OCI-LY7 (cell line): Measurements from ENCODE around the gene INPP5F. TPM values are rescaled to one million over a fixed set of nuclear protein-coding genes. Genes with fewer than 3 reads are reported as not detected.
"Not testable (repeated sequence)": the region's sequence is repeated elsewhere in the genome, so short reads cannot be mapped to it uniquely, and the experiment has no call there.

Experiments used
- BruUV-seq: library from RNA; stranded (reverse); fragments of 400-500 nt; replicated peaks from 2 replicates; lab custom pipeline; 2021; lab: Mats Ljungman, UMichigan
- CTCF ChIA-PET: fragments of 300-600 bp; sonication (Branson Sonifier 250); formaldehyde crosslinking; loops from one replicate; lab custom pipeline; 2022; ENCODE audit warnings: antibody characterized with exemption; ENCODE audit not compliant: unreplicated experiment; lab: Charles Lee
- POLR2A ChIA-PET: fragments of 300-600 bp; sonication (Branson Sonifier 250); formaldehyde crosslinking; loops from one replicate; lab custom pipeline; 2022; ENCODE audit warnings: antibody characterized with exemption; lab: Charles Lee
- DNase-seq: peaks from one replicate; pipeline ENCODE4 v3.0.0-alpha.2; 2015; ENCODE audit warnings: low spot score
- H2AFZ ChIP-seq: fragments of 200-600 bp; sonication (generic), shearing (Covaris generic); 2 replicates; pipeline ENCODE4 v1.6.1; 2014; ENCODE audit warnings: mild to moderate bottlenecking, antibody characterized with exemption, low read length, moderate library complexity
- H3K27ac ChIP-seq: fragments of 200-600 bp; sonication (generic); 2 replicates; pipeline ENCODE4 v1.5.1; 2014; ENCODE audit warnings: mixed run types, low read depth, mild to moderate bottlenecking, moderate library complexity, low read length, inconsistent platforms; ENCODE audit not compliant: poor library complexity, severe bottlenecking
- H3K36me3 ChIP-seq: fragments of 200-600 bp; sonication (generic); 2 replicates; pipeline ENCODE4 v1.6.1; 2014; ENCODE audit warnings: mild to moderate bottlenecking, antibody characterized with exemption, low read length, moderate library complexity, mixed read lengths; ENCODE audit not compliant: insufficient read depth
- H3K4me1 ChIP-seq: fragments of 200-600 bp; sonication (generic); 2 replicates; pipeline ENCODE4 v1.5.1; 2014; ENCODE audit warnings: mild to moderate bottlenecking, low read length; ENCODE audit not compliant: insufficient read depth, poor library complexity, severe bottlenecking
- H3K4me2 ChIP-seq: fragments of 200-600 bp; sonication (generic); 2 replicates; pipeline ENCODE4 v1.6.1; 2014; ENCODE audit warnings: mild to moderate bottlenecking, low read length
- H3K4me3 ChIP-seq: fragments of 200-600 bp; sonication (generic); 2 replicates; pipeline ENCODE4 v1.5.1; 2014; ENCODE audit warnings: mild to moderate bottlenecking, low read depth, low read length; ENCODE audit not compliant: poor library complexity, severe bottlenecking
- H3K79me2 ChIP-seq: fragments of 200-600 bp; sonication (generic); 2 replicates; pipeline ENCODE4 v1.6.1; 2016; ENCODE audit warnings: low read depth, mild to moderate bottlenecking, low read length, moderate library complexity, mixed read lengths; ENCODE audit not compliant: insufficient read depth
- H3K9me2 ChIP-seq: fragments of 200-600 bp; sonication (generic); 2 replicates; pipeline ENCODE4 v1.6.1; 2016; ENCODE audit warnings: mild to moderate bottlenecking, low read length, mixed read lengths; ENCODE audit not compliant: insufficient read depth
- H3K9me3 ChIP-seq: fragments of 200-600 bp; sonication (generic); 2 replicates; pipeline ENCODE4 v1.6.1; 2014; ENCODE audit warnings: mild to moderate bottlenecking, mixed run types, low read length, mixed read lengths
- H4K20me1 ChIP-seq: fragments of 200-600 bp; sonication (generic); 2 replicates; pipeline ENCODE4 v1.6.1; 2014; ENCODE audit warnings: mild to moderate bottlenecking, antibody characterized with exemption, low read length, moderate library complexity, mixed read lengths; ENCODE audit not compliant: insufficient read depth
- EZH2phosphoT487 ChIP-seq: fragments of 200-600 bp; sonication (generic); IDR thresholded peaks from 2 replicates; pipeline ENCODE4 v1.6.1; 2018; ENCODE audit warnings: low read depth, borderline replicate concordance, mild to moderate bottlenecking, mixed run types, antibody characterized with exemption, low read length, moderate library complexity, mixed read lengths
- intact Hi-C: fragments of 100-400 bp; cut with micrococcal nuclease; formaldehyde crosslinking; loops from one replicate; pipeline ENCODE4 v1.10.0; 2022; ENCODE audit not compliant: unreplicated experiment
- total RNA-seq, 2 experiments: library from RNA; depleted of rRNA in 1 of 2; stranded (reverse); fragments of >200 nt in 1 of 2; shearing (Covaris generic) in 1 of 2; gene quantifications; 2 replicates each; pipeline ENCODE4 v1.2.3, GENCODE V29; 2014 to 2022
- TF ChIP-seq, protein P1 (sequence below): fragments of 200-600 bp; sonication (generic); conservative IDR thresholded peaks from 2 replicates; pipeline ENCODE4 v1.5.1; 2014; ENCODE audit warnings: mild to moderate bottlenecking, antibody characterized with exemption, low read length, moderate library complexity, mixed read lengths

The INPP5F gene
- total RNA-seq, 2 experiments from 2014 or later = 6.2 to 12.8 TPM

DNA sequence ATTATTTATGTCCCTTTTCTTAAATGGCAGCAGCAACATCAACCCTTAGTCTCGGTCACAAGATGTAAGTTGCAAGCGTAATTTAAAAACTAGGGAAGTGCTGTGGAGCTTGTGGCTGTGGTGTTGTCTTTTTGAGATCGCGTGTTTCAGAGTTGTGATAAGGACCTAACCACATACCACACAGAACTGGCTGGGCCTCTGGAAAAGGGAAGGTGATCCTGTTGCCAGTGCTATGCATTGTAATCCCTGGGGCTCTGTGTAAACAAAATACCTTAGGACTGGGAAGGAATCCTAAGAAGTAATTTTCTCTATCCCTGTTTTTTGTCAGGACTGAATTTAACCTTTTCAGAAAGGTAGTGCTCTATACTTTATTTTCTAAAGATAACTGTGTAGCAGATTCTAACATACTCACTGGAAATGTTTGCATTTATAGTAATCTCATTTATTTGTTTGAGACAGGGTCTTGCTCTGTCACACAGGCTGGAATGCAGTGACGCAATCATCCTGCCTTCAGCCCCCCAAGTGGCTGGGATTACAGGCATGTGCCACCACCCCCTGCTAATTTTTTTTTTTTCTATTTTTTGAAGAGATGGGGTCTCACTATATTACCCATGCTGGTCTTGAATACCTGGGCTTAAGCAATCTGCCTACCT lies 60.4 kb downstream of the INPP5F start:
- TF ChIP-seq, protein P1, sequence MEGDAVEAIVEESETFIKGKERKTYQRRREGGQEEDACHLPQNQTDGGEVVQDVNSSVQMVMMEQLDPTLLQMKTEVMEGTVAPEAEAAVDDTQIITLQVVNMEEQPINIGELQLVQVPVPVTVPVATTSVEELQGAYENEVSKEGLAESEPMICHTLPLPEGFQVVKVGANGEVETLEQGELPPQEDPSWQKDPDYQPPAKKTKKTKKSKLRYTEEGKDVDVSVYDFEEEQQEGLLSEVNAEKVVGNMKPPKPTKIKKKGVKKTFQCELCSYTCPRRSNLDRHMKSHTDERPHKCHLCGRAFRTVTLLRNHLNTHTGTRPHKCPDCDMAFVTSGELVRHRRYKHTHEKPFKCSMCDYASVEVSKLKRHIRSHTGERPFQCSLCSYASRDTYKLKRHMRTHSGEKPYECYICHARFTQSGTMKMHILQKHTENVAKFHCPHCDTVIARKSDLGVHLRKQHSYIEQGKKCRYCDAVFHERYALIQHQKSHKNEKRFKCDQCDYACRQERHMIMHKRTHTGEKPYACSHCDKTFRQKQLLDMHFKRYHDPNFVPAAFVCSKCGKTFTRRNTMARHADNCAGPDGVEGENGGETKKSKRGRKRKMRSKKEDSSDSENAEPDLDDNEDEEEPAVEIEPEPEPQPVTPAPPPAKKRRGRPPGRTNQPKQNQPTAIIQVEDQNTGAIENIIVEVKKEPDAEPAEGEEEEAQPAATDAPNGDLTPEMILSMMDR = no peak
- TF ChIP-seq EZH2phosphoT487 = no peak
- BruUV-seq = no TSS peak
- Histone ChIP-seq H3K4me2 (no peak overlapping the region), H3K9me3 (no peaks in the 10 kb centered on the region), H2AFZ (no peak overlapping the region), H3K4me3 (no peak overlapping the region), H3K36me3 (no peaks in the 10 kb centered on the region; the same call in 1 of the 2 replicates), H3K27ac (no peak overlapping the region), H3K9me2 (no peaks in the 10 kb centered on the region), H3K4me1 (peaks cover 18% of the 10 kb centered on the region), H3K79me2 (no peaks in the 10 kb centered on the region), H4K20me1 (no peaks in the 10 kb centered on the region)
- DNase-seq = no peak
- CTCF ChIA-PET = no interaction called here
- POLR2A ChIA-PET = interaction anchor here (0.6 to 1.0 kb wide), 2 partner anchors 10 to 568 kb away, joined by 4 to 5 read pairs; no protein-coding TSS in a partner anchor
- intact Hi-C loops = no loop called here

DNA sequence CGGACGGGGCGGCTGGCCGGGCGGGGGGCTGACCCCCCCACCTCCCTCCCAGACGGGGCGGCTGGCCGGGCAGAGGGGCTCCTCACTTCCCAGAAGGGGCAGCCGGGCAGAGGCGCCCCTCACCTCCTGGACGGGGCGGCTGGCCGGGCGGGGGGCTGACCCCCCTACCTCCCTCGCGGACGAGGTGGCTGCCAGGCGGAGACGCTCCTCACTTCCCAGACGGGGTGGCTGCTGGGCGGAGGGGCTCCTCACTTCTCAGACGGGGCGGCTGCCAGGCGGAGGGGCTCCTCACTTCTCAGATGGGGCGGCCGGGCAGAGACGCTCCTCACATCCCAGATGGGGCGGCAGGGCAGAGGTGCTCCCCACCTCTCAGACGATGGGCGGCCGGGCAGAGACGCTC lies 69.3 kb downstream of the INPP5F start:
- H3K27ac ChIP-seq, DNase-seq, H3K4me2 ChIP-seq, H3K79me2 ChIP-seq, BruUV-seq, CTCF ChIA-PET, H2AFZ ChIP-seq, H3K4me3 ChIP-seq, H3K4me1 ChIP-seq, H4K20me1 ChIP-seq, H3K9me3 ChIP-seq, H3K36me3 ChIP-seq, POLR2A ChIA-PET, H3K9me2 ChIP-seq, intact Hi-C loops: not testable (repeated sequence)

DNA sequence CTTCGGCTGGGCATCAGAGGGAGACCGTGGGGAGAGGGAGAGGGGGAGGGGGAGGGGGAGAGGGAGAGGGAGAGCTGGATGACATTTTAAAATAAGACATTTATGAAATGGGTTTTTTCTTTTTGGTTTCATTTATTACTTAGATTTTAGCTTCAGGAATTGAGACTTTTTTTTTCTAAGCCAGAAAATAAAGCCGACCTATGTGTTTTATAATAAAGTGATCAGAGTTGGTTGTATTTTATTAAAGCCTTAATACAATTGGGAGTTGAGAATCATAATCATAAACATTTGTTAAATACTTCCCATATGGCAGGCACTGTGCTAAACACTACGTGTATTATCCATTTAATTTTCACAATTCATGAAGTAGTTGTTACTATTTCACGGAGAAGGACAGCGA lies 70.2 kb downstream of the INPP5F start:
- no peaks in the 10 kb centered on the region for H3K9me3 ChIP-seq
- no peaks in the 10 kb centered on the region for H3K4me1 ChIP-seq
- H2AFZ ChIP-seq = no peak overlapping the region
- POLR2A ChIA-PET = interaction anchor here (0.9 to 1.0 kb wide), 2 partner anchors 10 to 49 kb away, joined by 3 to 4 read pairs; no protein-coding TSS in a partner anchor
- no peak overlapping the region for H3K4me2 ChIP-seq
- H3K79me2 ChIP-seq = no peaks in the 10 kb centered on the region
- CTCF ChIA-PET = no interaction called here
- no peak for TF ChIP-seq EZH2phosphoT487
- TF ChIP-seq, protein P1 = no peak
- H4K20me1 ChIP-seq = no peaks in the 10 kb centered on the region
- no peak for DNase-seq
- H3K9me2 ChIP-seq = no peaks in the 10 kb centered on the region
- intact Hi-C loops = no loop called here
- H3K27ac ChIP-seq = no peak overlapping the region
- no peak overlapping the region for H3K4me3 ChIP-seq
- H3K36me3 ChIP-seq = no peaks in the 10 kb centered on the region
- no TSS peak for BruUV-seq
